NCI-H748 (cell line): ENCODE measurements around the gene SSH2.
"Not testable (repeated sequence)": the region's sequence is repeated elsewhere in the genome, so short reads cannot be mapped to it uniquely, and the experiment has no call there.

ENCODE experiments used
- DNase-seq: peaks from one replicate; lab custom pipeline; 2025; ENCODE audit not compliant: unreplicated experiment; lab: John Stamatoyannopoulos, UW

Gene SSH2, protein sequence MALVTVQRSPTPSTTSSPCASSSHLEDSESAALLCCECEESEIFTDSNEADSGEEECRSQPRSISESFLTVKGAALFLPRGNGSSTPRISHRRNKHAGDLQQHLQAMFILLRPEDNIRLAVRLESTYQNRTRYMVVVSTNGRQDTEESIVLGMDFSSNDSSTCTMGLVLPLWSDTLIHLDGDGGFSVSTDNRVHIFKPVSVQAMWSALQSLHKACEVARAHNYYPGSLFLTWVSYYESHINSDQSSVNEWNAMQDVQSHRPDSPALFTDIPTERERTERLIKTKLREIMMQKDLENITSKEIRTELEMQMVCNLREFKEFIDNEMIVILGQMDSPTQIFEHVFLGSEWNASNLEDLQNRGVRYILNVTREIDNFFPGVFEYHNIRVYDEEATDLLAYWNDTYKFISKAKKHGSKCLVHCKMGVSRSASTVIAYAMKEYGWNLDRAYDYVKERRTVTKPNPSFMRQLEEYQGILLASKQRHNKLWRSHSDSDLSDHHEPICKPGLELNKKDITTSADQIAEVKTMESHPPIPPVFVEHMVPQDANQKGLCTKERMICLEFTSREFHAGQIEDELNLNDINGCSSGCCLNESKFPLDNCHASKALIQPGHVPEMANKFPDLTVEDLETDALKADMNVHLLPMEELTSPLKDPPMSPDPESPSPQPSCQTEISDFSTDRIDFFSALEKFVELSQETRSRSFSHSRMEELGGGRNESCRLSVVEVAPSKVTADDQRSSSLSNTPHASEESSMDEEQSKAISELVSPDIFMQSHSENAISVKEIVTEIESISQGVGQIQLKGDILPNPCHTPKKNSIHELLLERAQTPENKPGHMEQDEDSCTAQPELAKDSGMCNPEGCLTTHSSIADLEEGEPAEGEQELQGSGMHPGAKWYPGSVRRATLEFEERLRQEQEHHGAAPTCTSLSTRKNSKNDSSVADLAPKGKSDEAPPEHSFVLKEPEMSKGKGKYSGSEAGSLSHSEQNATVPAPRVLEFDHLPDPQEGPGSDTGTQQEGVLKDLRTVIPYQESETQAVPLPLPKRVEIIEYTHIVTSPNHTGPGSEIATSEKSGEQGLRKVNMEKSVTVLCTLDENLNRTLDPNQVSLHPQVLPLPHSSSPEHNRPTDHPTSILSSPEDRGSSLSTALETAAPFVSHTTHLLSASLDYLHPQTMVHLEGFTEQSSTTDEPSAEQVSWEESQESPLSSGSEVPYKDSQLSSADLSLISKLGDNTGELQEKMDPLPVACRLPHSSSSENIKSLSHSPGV (N-terminal part only)

GRCh38 chr17:29929533-29930408 is at the start of gene SSH2:
Gene SSH2 (minus strand): TSS chr17:29930228. CDS start chr17:29930000, 228 bp downstream.
- DNase-seq: peak; percentile 97

- no peak for DNase-seq
These were observed 47.8 kb upstream of the SSH2 start for GRCh38 chr17:29977836-29978235.

GRCh38 chr17:29973005-29973404 is 43.0 kb upstream of the SSH2 start:
- no peak for DNase-seq

DNA sequence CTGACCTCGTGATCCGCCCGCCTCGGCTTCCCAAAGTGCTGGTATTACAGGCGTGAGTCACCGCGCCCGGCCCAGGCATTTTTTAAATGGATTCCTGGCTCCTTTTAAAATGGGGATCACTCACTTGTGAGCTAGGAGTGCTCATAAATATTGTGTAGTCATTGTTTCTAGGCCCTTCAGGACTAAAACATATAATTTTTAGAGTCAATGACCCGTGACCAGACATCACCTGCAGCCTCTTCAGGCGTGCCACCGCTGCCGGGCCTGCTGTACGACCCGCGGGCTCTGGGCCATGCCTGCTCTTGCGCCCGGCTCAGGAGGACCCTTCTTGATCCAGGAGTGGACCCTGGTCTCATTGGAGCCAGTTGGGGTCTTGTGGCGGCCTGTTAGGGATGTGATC is 42.2 kb upstream of the SSH2 start:
- peak; percentile 92 for DNase-seq

GRCh38 chr17:29968271-29968670 is 38.2 kb upstream of the SSH2 start:
- DNase-seq: no peak

DNA sequence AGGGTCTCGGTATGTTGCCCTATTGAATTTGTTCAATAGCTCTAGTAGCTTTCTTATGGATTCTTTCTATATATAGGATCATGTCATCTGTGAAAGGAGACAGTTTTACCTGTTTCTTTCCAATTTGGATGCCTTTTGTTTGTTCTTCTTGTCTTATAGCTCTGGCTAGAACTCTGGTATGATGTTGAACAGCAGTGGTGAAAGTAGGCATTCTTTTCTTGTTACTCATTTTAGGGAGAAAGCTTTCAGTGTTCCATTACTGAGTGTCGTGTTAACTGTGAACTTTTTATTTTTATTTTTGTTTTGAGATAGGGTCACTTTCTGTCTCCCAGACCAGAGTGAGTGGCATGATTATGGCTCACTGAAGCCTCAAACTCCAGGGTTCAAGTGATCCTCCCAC is 32.6 kb upstream of the SSH2 start:
- DNase-seq: no peak

DNA sequence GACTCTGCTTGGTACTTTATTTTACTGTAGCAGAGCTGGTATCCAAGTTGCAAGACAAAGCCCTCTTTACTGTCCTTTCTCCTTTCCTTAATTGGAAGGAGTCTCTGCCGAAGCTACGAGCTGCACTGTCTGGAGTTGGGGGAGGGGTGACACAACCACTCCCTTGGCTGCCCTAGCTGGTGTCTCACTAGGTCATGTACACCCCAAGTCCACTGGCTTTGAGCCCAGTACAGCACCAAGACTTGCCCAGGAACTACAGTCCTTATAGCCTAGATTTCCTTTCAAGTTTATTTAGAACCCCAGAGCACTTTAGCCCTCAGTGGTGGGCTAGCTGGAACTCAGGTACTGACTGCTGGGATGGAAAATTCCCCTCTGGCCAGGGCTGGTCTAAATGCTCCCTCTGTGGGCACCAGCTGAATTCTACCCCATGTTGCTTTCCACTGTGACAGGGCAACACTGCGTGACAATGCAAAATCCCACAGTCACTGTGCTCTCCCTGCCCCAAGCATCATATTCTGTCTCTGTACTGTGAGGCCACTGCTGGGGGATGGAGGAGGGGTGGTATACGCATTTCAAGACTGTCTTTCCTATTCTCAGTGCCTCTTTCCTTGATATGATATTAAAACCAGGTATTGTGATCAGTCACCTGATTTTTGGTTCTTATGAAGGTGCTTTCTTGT is 29.8 kb upstream of the SSH2 start:
- no peak for DNase-seq

DNA sequence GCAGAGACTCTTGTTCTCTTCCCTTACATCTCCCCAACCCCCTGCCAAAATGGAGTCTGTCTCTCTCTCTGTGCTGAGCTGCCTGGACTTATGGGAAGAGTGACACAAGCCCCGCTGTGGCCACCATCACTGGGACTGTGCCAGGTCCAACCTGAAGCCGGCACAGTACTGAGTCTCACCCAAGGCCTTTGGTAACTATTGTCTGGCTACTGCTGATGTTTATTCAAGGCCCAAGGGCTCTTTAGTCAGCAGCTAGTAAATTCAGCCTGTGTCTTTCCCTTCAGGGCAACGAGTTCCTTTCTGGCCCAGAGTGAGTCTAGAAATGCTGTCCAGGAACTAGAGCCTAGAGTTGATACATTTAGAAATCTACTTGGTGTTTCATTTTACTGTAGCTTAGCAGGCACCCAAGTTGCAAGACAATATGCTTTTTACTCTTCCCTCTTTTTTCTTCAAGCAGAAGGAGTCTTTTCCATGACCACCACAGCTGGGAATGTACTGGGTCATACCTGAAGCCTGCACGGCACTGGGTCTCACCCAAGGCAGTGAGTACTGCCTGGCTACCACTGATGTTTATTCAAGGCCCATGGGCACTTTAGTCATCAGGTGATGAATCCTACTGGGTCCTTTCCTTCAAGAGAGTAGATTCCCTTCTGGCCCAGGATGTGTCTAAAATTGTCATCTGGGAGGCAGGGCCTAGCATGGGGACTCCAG is 29.1 kb upstream of the SSH2 start:
- no peak for DNase-seq

DNA sequence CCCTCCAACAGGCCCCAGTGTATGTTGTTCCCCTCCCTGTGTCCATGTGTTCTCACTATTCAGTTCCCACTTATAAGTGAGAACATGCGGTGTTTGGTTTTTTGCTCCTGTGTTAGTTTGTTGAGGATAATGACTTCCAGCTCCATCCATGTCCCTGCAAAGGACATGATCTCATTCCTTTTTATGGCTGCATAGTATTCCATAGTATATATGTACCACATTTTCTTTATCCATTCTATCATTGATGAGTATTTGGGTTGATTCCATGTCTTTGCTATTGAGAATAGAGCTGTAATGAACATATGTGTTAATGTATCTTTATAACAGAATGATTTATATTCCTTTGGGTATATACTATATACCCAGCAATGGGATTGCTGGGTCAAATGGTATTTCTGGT is 27.5 kb upstream of the SSH2 start:
- DNase-seq: not testable (repeated sequence)

DNA sequence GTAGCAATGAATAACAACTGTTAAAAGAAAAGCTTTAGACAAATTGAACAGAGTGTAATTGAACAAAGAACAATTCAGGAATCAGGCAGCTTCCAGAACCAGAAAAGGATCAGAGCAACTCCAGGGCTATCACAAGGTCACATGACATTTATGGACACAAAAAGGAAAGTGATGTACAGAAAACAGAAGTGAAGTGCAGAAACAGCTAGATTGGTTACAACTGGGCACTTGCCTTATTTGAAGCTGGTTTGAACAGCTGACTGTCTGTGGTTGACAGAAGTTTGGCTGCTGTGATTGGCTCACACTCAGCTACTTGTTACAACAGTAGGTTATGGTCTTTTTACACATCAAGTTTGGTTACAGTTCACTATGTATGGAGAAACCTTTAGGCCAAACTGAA is 26.2 kb upstream of the SSH2 start:
- no peak for DNase-seq

DNA sequence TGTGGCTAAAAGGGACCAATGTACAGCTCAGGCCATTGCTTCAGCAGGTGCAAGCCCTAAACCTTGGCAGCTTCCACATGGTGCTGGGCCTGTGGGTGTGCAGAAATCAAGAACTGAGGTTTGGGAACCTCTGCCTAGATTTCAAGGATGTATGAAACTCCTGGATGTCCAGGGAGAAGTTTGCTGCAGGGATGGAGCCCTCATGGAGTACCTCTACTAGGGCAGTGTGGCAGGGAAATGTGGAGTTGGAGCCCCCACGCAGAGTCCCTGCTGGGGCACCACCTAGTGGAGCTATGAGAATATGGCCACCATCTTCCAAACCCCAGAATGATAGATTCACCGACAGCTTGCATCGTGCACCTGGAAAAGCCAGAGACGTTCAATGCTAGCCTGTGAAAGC is 24.4 kb upstream of the SSH2 start:
- no peak for DNase-seq

DNA sequence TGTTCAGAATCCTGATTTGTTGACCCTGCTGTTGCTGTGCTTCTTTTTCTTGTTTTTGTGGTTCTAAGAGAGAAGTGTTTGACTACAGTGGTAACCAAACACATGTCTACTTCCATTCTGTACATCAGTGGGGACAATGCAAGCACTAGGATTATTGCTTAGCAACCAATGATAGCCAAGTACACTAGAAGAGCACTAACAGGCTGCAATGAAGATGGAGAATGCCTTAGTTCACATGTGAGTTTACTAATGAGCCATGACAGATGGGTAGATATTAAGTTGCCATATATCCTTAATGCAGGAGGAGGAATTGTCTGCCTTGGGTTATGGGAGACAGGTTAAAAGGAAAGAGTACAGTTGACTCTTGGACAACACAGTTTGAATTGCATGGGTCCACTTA is 19.7 kb upstream of the SSH2 start:
- peak; percentile 78 for DNase-seq

- no peak for DNase-seq
These were observed 18.6 kb upstream of the SSH2 start for GRCh38 chr17:29948448-29949215.

GRCh38 chr17:29945281-29945680 is 15.3 kb upstream of the SSH2 start:
- no peak for DNase-seq

DNA sequence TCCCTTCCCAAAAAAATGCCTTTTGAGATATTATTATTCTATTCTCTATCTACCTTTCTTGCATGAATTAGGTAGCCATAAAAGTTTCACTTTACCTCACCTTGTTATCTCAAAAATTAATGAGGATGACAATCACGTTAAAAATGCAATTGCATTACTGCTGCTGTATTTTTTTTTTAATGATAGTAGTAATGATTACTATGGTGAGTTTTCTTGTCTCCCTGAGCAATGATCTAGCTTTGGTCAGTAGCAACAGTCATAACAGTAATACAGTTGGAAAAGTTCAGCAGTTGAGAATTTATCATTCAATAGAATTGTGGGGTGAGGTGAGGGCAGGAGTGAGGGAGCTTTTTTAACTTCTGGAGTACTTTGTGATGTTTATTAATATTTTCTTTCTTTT is 11.3 kb upstream of the SSH2 start, which contains the start of gene EFCAB5:
TSS of gene EFCAB5 (plus strand) at position 301 of the 400 bp plus-strand sequence. CDS start 163 bp downstream, outside the sequence.
- no peak for DNase-seq

DNA sequence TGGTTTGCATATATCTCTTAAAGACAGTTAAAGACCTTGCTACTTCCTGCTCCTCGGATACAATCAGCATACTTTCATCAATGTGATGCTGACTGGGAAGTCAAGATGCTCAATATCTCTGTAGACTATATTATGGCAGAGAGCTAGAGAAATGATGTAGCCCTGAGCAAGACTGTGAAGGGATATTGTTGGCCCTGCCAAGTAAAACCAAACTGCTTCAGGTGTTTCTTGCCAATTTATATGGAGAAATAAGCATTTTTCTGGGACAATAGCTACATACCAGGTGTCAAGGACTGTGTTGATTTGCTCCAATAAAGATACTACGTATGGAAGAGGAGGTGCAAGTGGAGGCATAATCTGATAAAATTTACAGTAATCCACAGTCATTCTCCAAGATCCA is 6.7 kb upstream of the SSH2 start:
- no peak for DNase-seq

DNA sequence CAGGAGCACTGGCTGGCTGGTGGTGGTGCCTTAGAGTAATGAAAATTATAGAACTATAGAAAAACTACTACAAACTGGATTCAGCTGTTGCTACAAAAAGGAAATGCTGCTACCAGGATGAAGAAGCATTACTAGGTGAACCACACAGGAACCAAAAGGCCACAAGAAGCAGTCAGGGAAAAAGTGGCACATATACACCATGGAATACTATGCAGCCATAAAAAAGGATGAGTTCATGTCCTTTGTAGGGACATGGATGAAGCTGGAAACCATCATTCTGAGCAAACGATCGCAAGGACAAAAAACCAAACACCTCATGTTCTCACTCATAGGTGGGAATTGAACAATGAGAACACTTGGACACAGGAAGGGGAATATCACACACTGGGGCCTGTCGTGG is 5.9 kb upstream of the SSH2 start:
- DNase-seq: not testable (repeated sequence)

GRCh38 chr17:29933379-29933778 is 3.4 kb upstream of the SSH2 start:
- peak; percentile 32 for DNase-seq
